WTC11 (cell line): ENCODE results near the gene FBXL13. TPM values are rescaled to one million over a fixed set of nuclear protein-coding genes. Genes with fewer than 3 reads are reported as not detected.

Experiments used
- ATAC-seq: fragments of 200-7000 bp; cut with Tn5 transposase; 2 replicates; pipeline ENCODE4 v1.10.0; 2021; ENCODE audit warnings: mild to moderate bottlenecking, moderate library complexity
- CTCF ChIA-PET: fragments of 300-600 bp; sonication (Branson Sonifier 250); formaldehyde crosslinking; loops from one replicate; lab custom pipeline; 2021; ENCODE audit warnings: antibody characterized with exemption; lab: Charles Lee
- POLR2A ChIA-PET: fragments of 350-600 bp; sonication (Branson Sonifier 250); formaldehyde crosslinking; loops from one replicate; lab custom pipeline; 2021; ENCODE audit warnings: antibody characterized with exemption; lab: Charles Lee
- DNase-seq: peaks from one replicate; pipeline ENCODE4 v3.0.0; 2021; ENCODE audit warnings: low spot score
- H3K27ac Mint-ChIP-seq: 2 replicates; pipeline ENCODE4 v1.8.0; 2021; ENCODE audit warnings: mixed read lengths
- H3K27me3 Mint-ChIP-seq: 2 replicates; pipeline ENCODE4 v1.8.0; 2021; ENCODE audit warnings: low read depth, mild to moderate bottlenecking, moderate library complexity, mixed read lengths
- H3K36me3 Mint-ChIP-seq: 2 replicates; pipeline ENCODE4 v1.8.0; 2021; ENCODE audit warnings: mixed read lengths
- H3K4me1 Mint-ChIP-seq: 2 replicates; pipeline ENCODE4 v1.8.0; 2022; ENCODE audit warnings: mixed read lengths
- H3K4me3 Mint-ChIP-seq: 2 replicates; pipeline ENCODE4 v1.8.0; 2021; ENCODE audit warnings: mild to moderate bottlenecking, moderate library complexity, mixed read lengths
- H3K9me3 Mint-ChIP-seq: 2 replicates; pipeline ENCODE4 v1.8.0; 2021; ENCODE audit warnings: mixed read lengths
- CDX4 ChIP-seq: fragments of 250-450 bp; sonication (Bioruptor Pico); IDR thresholded peaks from 2 replicates; pipeline ENCODE4 v1.9.0; 2021; ENCODE audit warnings: moderate library complexity, mild to moderate bottlenecking, inconsistent platforms, borderline replicate concordance
- EMX1 ChIP-seq: fragments of 250-450 bp; sonication (Bioruptor Pico); IDR thresholded peaks from 2 replicates; pipeline ENCODE4 v1.8.0; 2021; ENCODE audit warnings: mild to moderate bottlenecking
- ETV6 ChIP-seq: sonication (generic); formaldehyde crosslinking; IDR thresholded peaks from 2 replicates; pipeline ENCODE4 v1.8.1; 2022; ENCODE audit warnings: mild to moderate bottlenecking, missing genetic modification reagents
- FOXJ3 ChIP-seq: sonication (generic); formaldehyde crosslinking; IDR thresholded peaks from 2 replicates; pipeline ENCODE4 v1.9.0; 2021; ENCODE audit warnings: missing genetic modification reagents, mild to moderate bottlenecking, borderline replicate concordance
- FOXK1 ChIP-seq: sonication (generic); formaldehyde crosslinking; IDR thresholded peaks from 2 replicates; pipeline ENCODE4 v1.8.0; 2022; ENCODE audit warnings: mild to moderate bottlenecking, moderate library complexity, missing genetic modification reagents
- IRF2 ChIP-seq: sonication (generic); formaldehyde crosslinking; IDR thresholded peaks from 2 replicates; pipeline ENCODE4 v1.8.0; 2022; ENCODE audit warnings: low read depth, missing genetic modification reagents, borderline replicate concordance
- RORB ChIP-seq: fragments of 250-450 bp; sonication (Bioruptor Pico); IDR thresholded peaks from 2 replicates; pipeline ENCODE4 v1.9.0; 2021; ENCODE audit warnings: mild to moderate bottlenecking
- SMAD3 ChIP-seq: sonication (generic); formaldehyde crosslinking; IDR thresholded peaks from 2 replicates; pipeline ENCODE4 v1.8.0; 2022; ENCODE audit warnings: missing genetic modification reagents, mild to moderate bottlenecking, borderline replicate concordance
- TCF7 ChIP-seq: sonication (generic); formaldehyde crosslinking; IDR thresholded peaks from 2 replicates; pipeline ENCODE4 v1.8.0; 2022; ENCODE audit warnings: mild to moderate bottlenecking, low read depth, missing genetic modification reagents, moderate library complexity
- TEAD4 ChIP-seq: sonication (generic); formaldehyde crosslinking; IDR thresholded peaks from 2 replicates; pipeline ENCODE4 v1.8.0; 2022; ENCODE audit warnings: mild to moderate bottlenecking, missing genetic modification reagents
- TP53 ChIP-seq: sonication (generic); formaldehyde crosslinking; IDR thresholded peaks from 2 replicates; pipeline ENCODE4 v1.8.1; 2023; ENCODE audit warnings: mild to moderate bottlenecking, missing genetic modification reagents
- USF2 ChIP-seq: sonication (generic); formaldehyde crosslinking; IDR thresholded peaks from 2 replicates; pipeline ENCODE4 v1.8.1; 2023; ENCODE audit warnings: mild to moderate bottlenecking, missing genetic modification reagents, moderate library complexity
- ZBTB21 ChIP-seq: sonication (generic); formaldehyde crosslinking; IDR thresholded peaks from 2 replicates; pipeline ENCODE4 v1.8.1; 2023; ENCODE audit warnings: mild to moderate bottlenecking, missing genetic modification reagents, borderline replicate concordance
- ZBTB43 ChIP-seq: sonication (generic); formaldehyde crosslinking; IDR thresholded peaks from 2 replicates; pipeline ENCODE4 v1.8.1; 2023; ENCODE audit warnings: mild to moderate bottlenecking, missing genetic modification reagents
- ZNF121 ChIP-seq: sonication (generic); formaldehyde crosslinking; IDR thresholded peaks from 2 replicates; pipeline ENCODE4 v1.8.0; 2023; ENCODE audit warnings: missing genetic modification reagents
- ZNF416 ChIP-seq: fragments of 250-450 bp; sonication (Bioruptor Pico); IDR thresholded peaks from 2 replicates; pipeline ENCODE4 v1.9.0; 2021; ENCODE audit warnings: mild to moderate bottlenecking, inconsistent platforms
- ZNF671 ChIP-seq: fragments of 250-450 bp; sonication (Bioruptor Pico); IDR thresholded peaks from 2 replicates; pipeline ENCODE4 v1.8.0; 2021; ENCODE audit warnings: mild to moderate bottlenecking
- total RNA-seq: library from RNA; stranded (reverse); gene quantifications from 3 replicates; pipeline ENCODE4 v1.2.3, GENCODE V29; 2021
- TF ChIP-seq, protein P1 (sequence below): sonication (generic); formaldehyde crosslinking; IDR thresholded peaks from 2 replicates; pipeline ENCODE4 v1.8.0; 2022; ENCODE audit warnings: mild to moderate bottlenecking, missing genetic modification reagents
- TF ChIP-seq, protein P2 (sequence below): fragments of 200-600 bp; IDR thresholded peaks from 2 replicates; pipeline ENCODE4 v1.8.0; 2022; ENCODE audit warnings: antibody characterized with exemption
- TF ChIP-seq, protein P3 (sequence below): fragments of 250-450 bp; sonication (Bioruptor Pico); conservative IDR thresholded peaks from 2 replicates; pipeline ENCODE4 v1.9.0; 2021; ENCODE audit warnings: mild to moderate bottlenecking
- TF ChIP-seq, protein P4 (sequence below): sonication (generic); formaldehyde crosslinking; IDR thresholded peaks from 2 replicates; pipeline ENCODE4 v1.8.1; 2023; ENCODE audit warnings: mild to moderate bottlenecking, missing genetic modification reagents, borderline replicate concordance
- TF ChIP-seq, protein P5 (sequence below): sonication (generic); formaldehyde crosslinking; IDR thresholded peaks from 2 replicates; pipeline ENCODE4 v1.8.0; 2022; ENCODE audit warnings: mild to moderate bottlenecking, missing genetic modification reagents

The FBXL13 gene
- total RNA-seq, 1 experiment from 2014 or later = 1.7 TPM

- TF ChIP-seq, protein P1, sequence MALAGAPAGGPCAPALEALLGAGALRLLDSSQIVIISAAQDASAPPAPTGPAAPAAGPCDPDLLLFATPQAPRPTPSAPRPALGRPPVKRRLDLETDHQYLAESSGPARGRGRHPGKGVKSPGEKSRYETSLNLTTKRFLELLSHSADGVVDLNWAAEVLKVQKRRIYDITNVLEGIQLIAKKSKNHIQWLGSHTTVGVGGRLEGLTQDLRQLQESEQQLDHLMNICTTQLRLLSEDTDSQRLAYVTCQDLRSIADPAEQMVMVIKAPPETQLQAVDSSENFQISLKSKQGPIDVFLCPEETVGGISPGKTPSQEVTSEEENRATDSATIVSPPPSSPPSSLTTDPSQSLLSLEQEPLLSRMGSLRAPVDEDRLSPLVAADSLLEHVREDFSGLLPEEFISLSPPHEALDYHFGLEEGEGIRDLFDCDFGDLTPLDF (CRISPR knock-in tag) = no peak
- TF ChIP-seq ETV6 (no peak), ZBTB21 (no peak), CDX4 (no peak), ZBTB43 (no peak), RORB (CRISPR knock-in tag) (no peak), SMAD3 (CRISPR knock-in tag) (no peak), FOXK1 (no peak), ZNF121 (no peak), FOXJ3 (CRISPR knock-in tag) (no peak)
- TF ChIP-seq, protein P2, sequence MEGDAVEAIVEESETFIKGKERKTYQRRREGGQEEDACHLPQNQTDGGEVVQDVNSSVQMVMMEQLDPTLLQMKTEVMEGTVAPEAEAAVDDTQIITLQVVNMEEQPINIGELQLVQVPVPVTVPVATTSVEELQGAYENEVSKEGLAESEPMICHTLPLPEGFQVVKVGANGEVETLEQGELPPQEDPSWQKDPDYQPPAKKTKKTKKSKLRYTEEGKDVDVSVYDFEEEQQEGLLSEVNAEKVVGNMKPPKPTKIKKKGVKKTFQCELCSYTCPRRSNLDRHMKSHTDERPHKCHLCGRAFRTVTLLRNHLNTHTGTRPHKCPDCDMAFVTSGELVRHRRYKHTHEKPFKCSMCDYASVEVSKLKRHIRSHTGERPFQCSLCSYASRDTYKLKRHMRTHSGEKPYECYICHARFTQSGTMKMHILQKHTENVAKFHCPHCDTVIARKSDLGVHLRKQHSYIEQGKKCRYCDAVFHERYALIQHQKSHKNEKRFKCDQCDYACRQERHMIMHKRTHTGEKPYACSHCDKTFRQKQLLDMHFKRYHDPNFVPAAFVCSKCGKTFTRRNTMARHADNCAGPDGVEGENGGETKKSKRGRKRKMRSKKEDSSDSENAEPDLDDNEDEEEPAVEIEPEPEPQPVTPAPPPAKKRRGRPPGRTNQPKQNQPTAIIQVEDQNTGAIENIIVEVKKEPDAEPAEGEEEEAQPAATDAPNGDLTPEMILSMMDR = no peak
Measured at GRCh38 chr7:102992509-102992937, 82.1 kb downstream of the FBXL13 start (continued).

- ChIA-PET POLR2A (no interaction called here), CTCF (no interaction called here)
- no peaks in the 10 kb centered on the region for H3K36me3 Mint-ChIP-seq
- DNase-seq = no peak
- H3K4me3 Mint-ChIP-seq = no peak overlapping the region
- no peaks in the 10 kb centered on the region for H3K27me3 Mint-ChIP-seq
- no peaks in the 10 kb centered on the region for H3K4me1 Mint-ChIP-seq
- H3K27ac Mint-ChIP-seq = no peak overlapping the region
- peaks cover 6% of the 10 kb centered on the region; the same call in 1 of the 2 replicates for H3K9me3 Mint-ChIP-seq
- no peak for ATAC-seq
- TF ChIP-seq EMX1 (CRISPR knock-in tag) (no peak), TP53 (CRISPR knock-in tag) (no peak), ZNF416 (CRISPR knock-in tag) (no peak), TEAD4 (CRISPR knock-in tag) (no peak), RORB (CRISPR knock-in tag) (no peak), FOXJ3 (CRISPR knock-in tag) (no peak), USF2 (CRISPR knock-in tag) (no peak), CDX4 (no peak), IRF2 (CRISPR knock-in tag) (no peak), TCF7 (CRISPR knock-in tag) (no peak), ZNF671 (no peak)
- TF ChIP-seq, protein P3, sequence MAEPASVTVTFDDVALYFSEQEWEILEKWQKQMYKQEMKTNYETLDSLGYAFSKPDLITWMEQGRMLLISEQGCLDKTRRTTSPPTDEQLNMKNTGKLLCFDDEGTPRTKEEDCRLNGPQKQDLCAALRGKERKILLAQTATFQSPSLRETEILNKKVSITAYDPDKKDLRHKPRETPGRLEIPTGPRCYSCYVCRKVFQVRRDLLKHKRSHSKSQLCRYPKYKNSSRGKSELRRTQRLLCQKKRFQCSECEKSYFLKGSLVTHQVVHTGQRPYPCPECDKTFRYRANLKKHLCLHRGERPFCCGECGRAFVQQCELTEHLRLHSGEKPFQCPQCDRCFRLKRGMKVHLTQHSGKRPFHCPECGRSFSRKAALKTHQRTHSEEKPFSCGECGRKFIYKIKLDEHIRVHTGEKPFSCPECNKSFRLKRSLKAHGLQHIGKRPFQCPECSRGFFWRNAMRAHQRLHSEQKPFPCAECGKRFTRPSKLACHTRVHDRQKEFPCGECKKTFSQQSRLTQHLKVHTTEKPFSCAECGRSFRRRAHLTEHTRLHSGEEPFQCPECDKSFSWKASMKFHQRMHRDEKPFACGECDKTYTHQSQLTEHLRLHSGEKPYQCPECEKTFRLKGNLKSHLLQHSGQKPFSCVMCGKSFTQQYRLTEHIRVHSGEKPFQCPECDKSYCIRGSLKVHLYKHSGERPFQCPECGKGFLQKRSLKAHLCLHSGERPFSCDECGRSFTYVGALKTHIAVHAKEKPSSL (CRISPR knock-in tag) = no peak
- TF ChIP-seq, protein P4, sequence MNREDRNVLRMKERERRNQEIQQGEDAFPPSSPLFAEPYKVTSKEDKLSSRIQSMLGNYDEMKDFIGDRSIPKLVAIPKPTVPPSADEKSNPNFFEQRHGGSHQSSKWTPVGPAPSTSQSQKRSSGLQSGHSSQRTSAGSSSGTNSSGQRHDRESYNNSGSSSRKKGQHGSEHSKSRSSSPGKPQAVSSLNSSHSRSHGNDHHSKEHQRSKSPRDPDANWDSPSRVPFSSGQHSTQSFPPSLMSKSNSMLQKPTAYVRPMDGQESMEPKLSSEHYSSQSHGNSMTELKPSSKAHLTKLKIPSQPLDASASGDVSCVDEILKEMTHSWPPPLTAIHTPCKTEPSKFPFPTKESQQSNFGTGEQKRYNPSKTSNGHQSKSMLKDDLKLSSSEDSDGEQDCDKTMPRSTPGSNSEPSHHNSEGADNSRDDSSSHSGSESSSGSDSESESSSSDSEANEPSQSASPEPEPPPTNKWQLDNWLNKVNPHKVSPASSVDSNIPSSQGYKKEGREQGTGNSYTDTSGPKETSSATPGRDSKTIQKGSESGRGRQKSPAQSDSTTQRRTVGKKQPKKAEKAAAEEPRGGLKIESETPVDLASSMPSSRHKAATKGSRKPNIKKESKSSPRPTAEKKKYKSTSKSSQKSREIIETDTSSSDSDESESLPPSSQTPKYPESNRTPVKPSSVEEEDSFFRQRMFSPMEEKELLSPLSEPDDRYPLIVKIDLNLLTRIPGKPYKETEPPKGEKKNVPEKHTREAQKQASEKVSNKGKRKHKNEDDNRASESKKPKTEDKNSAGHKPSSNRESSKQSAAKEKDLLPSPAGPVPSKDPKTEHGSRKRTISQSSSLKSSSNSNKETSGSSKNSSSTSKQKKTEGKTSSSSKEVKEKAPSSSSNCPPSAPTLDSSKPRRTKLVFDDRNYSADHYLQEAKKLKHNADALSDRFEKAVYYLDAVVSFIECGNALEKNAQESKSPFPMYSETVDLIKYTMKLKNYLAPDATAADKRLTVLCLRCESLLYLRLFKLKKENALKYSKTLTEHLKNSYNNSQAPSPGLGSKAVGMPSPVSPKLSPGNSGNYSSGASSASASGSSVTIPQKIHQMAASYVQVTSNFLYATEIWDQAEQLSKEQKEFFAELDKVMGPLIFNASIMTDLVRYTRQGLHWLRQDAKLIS = no peak
- TF ChIP-seq, protein P5, sequence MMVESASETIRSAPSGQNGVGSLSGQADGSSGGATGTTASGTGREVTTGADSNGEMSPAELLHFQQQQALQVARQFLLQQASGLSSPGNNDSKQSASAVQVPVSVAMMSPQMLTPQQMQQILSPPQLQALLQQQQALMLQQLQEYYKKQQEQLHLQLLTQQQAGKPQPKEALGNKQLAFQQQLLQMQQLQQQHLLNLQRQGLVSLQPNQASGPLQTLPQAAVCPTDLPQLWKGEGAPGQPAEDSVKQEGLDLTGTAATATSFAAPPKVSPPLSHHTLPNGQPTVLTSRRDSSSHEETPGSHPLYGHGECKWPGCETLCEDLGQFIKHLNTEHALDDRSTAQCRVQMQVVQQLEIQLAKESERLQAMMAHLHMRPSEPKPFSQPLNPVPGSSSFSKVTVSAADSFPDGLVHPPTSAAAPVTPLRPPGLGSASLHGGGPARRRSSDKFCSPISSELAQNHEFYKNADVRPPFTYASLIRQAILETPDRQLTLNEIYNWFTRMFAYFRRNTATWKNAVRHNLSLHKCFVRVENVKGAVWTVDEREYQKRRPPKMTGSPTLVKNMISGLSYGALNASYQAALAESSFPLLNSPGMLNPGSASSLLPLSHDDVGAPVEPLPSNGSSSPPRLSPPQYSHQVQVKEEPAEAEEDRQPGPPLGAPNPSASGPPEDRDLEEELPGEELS (CRISPR knock-in tag) = no peak
Measured at GRCh38 chr7:102991540-102992214, 82.9 kb downstream of the FBXL13 start.
